HG03135 (cell line): Measurements from ENCODE around the gene EIF3A.
"Not testable (repeated sequence)": the region's sequence is repeated elsewhere in the genome, so short reads cannot be mapped to it uniquely, and the experiment has no call there.

Source experiments
- ATAC-seq: cut with Tn5 transposase; IDR thresholded peaks from one replicate; pipeline ENCODE4 v1.9.1; 2021; ENCODE audit warnings: mild to moderate bottlenecking, moderate library complexity; ENCODE audit not compliant: unreplicated experiment

EIF3A gene

GRCh38 chr10:119080521-119081259, at the start of gene EIF3A:
Gene EIF3A (minus strand): TSS chr10:119080817. CDS start chr10:119080676, 141 bp downstream.
- peak; percentile 81 for ATAC-seq

GRCh38 chr10:119129721-119130120, 49.1 kb upstream of the EIF3A start:
- no peak for ATAC-seq

GRCh38 chr10:119125942-119126341, 45.3 kb upstream of the EIF3A start:
- ATAC-seq: no peak

- no peak for ATAC-seq
Observed at GRCh38 chr10:119120875-119121274, 40.3 kb upstream of the EIF3A start.

- ATAC-seq: peak; percentile 93
Observed at GRCh38 chr10:119120413-119120867, 39.8 kb upstream of the EIF3A start.

- ATAC-seq: no peak
Observed at GRCh38 chr10:119119400-119119799, 38.8 kb upstream of the EIF3A start.

GRCh38 chr10:119118231-119118630, 37.6 kb upstream of the EIF3A start:
- no peak for ATAC-seq

- ATAC-seq: no peak
Observed at GRCh38 chr10:119116326-119116951, 35.8 kb upstream of the EIF3A start.

GRCh38 chr10:119115926-119116325, 35.3 kb upstream of the EIF3A start:
- no peak for ATAC-seq

- ATAC-seq: no peak
Observed at GRCh38 chr10:119113751-119114732, 33.4 kb upstream of the EIF3A start.

- no peak for ATAC-seq
Observed at GRCh38 chr10:119112056-119112455, 31.4 kb upstream of the EIF3A start.

- ATAC-seq: not testable (repeated sequence)
Observed at GRCh38 chr10:119107771-119108170, 27.2 kb upstream of the EIF3A start.

- not testable (repeated sequence) for ATAC-seq
Observed at GRCh38 chr10:119107106-119107505, 26.5 kb upstream of the EIF3A start.

- ATAC-seq: not testable (repeated sequence)
Observed at GRCh38 chr10:119105899-119106298, 25.3 kb upstream of the EIF3A start.

- ATAC-seq: no peak
Observed at GRCh38 chr10:119105155-119105554, 24.5 kb upstream of the EIF3A start.

GRCh38 chr10:119104654-119105015, 24.0 kb upstream of the EIF3A start:
- ATAC-seq: no peak

GRCh38 chr10:119103903-119104653, 23.5 kb upstream of the EIF3A start, which contains the start of gene DENND10:
Gene DENND10 (plus strand): TSS chr10:119104113. CDS start chr10:119104143, 30 bp downstream.
- peak; percentile 77 for ATAC-seq

GRCh38 chr10:119103241-119103902, 22.8 kb upstream of the EIF3A start:
- ATAC-seq: no peak

GRCh38 chr10:119101366-119102098, 20.9 kb upstream of the EIF3A start:
- no peak for ATAC-seq
